Measurements from ENCODE around the gene SH3BGRL. TPM values are rescaled to one million over a fixed set of nuclear protein-coding genes. Genes with fewer than 3 reads are reported as not detected.
A peak's percentile ranks its signal among the peaks of the same experiment; 100 is the strongest.

Gene SH3BGRL
- total RNA-seq, 1 donor from 2014 or later: 50.5 TPM

DNA sequence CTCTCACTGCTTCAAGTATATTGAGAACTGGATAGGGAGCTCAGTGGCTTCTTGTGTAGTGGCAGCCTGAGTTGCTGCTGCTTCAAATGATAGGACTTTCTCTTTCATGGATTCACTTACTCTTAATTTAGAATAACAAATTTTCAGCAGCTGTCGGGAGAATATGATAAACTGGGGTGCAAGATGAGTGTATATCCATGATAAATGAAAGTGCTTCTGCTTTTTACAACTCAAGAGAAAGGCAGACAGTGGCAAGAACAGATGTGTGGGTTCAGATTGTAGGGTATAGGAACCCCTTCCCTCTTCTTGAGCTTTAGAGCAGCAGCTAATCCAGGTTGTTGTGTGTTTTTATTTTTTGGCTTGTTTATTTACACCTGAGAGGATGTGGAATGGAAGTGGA lies 1.0 kb downstream of the SH3BGRL start:
- no peak for DNase-seq (ENCODE audit: low read depth)
- peak overlapping the region; percentile 84 for H3K4me3 ChIP-seq (ENCODE audit: low read depth, low read length)
- TF ChIP-seq CTCF (conservative IDR thresholded peaks at IDR 0.05; ENCODE audit: low read depth, low read length): no peak

DNA sequence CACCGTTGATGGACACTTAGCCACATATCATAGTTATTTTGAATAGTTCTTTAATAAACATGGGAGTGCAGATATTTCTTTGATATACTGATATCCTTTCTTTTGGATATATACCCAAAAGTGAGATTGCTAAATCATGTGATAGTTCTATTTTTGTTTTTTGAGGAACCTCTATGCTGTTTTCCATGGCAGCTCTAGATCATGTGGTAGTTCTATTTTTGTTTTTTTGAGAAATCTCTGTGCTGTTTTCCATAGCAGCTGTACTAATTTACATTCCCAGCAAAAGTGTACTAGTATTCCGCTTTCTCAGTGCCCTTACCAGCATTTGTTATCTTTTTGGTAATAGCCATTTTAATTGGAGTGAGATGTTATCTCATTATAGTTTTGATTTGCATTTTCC lies 3.6 kb downstream of the SH3BGRL start:
- DNase-seq (ENCODE audit: low read depth): no peak
- TF ChIP-seq CTCF (conservative IDR thresholded peaks at IDR 0.05; ENCODE audit: low read depth, low read length): no peak
- H3K4me3 ChIP-seq (ENCODE audit: low read depth, low read length): no peak overlapping the region

DNA sequence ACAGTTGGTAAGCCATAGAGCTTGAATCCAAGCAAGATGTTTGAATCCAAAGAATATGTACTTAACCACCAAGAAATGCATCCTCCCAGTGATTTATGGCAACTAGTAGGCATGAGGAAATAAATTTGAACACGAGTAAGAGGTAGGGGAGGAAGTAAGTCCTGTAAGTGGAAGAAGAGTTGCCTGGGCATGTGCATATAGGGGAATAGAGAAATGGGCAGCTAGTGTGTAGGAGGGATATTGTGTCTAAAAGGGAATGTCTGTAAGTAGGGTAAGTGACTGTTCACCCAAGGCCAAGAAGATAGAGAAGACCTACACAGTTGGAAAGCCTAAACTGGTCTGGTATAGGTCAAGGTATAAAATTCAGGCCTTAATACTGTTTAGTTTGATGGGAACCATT lies 4.6 kb downstream of the SH3BGRL start:
- H3K4me3 ChIP-seq (ENCODE audit: low read depth, low read length): no peak overlapping the region
- DNase-seq (ENCODE audit: low read depth): no peak
- TF ChIP-seq CTCF (conservative IDR thresholded peaks at IDR 0.05; ENCODE audit: low read depth, low read length): no peak

DNA sequence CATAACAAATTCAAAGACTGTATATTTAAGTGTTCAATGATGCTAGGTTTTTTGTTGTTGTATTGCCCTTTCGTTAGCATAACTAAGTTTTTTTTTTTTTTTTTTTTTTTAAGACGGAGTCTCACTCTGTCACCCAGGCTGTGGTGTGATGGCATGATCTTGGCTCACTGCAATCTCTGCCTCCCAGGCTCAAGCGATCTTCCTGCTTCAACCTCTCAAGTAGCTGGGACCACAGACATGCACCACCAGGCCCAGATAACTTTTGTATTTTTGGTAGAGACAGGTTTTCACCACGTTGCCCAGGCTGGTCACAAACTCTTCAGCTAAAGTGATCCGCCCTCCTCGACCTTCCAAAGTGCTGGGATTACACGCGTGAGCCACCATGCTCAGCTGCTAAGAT lies 7.0 kb downstream of the SH3BGRL start:
- TF ChIP-seq CTCF (conservative IDR thresholded peaks at IDR 0.05; ENCODE audit: low read depth, low read length): no peak
- DNase-seq (ENCODE audit: low read depth): no peak
- H3K4me3 ChIP-seq (ENCODE audit: low read depth, low read length): no peak overlapping the region

GRCh38 chrX:81215685-81216084 lies 13.8 kb downstream of the SH3BGRL start:
- DNase-seq (ENCODE audit: low read depth): no peak
- no peak for TF ChIP-seq CTCF (conservative IDR thresholded peaks at IDR 0.05; ENCODE audit: low read depth, low read length)

DNA sequence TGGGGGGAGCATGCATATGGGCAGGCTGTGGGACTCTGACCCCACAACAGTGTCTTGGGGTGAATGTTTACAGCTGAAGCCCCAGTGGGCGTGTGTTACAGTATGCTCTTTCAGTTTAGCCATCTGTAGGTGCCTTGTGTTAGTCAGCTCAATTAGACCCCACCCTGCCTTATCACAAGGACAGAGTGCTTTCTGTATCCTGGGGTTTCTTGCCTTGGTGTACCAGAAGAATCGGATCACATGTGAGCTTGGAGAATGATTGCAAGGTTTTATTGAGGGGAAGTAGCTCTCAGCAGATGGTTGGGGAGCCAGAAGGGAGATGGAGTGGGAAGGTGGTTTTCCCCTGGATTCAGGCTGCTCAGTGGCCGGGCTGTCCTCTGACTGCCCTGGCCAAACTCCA lies 27.3 kb downstream of the SH3BGRL start:
- DNase-seq (ENCODE audit: low read depth): no peak
- no peak for TF ChIP-seq CTCF (conservative IDR thresholded peaks at IDR 0.05; ENCODE audit: low read depth, low read length)
- H3K4me3 ChIP-seq (ENCODE audit: low read depth, low read length): no peak overlapping the region

More at GRCh38 chrX:81215685-81216084, 13.8 kb downstream of the SH3BGRL start:
- H3K4me3 ChIP-seq (ENCODE audit: low read depth, low read length): no peak overlapping the region

GRCh38 chrX:81229901-81230300 lies 28.0 kb downstream of the SH3BGRL start:
- no peak overlapping the region for H3K4me3 ChIP-seq (ENCODE audit: low read depth, low read length)
- no peak for TF ChIP-seq CTCF (conservative IDR thresholded peaks at IDR 0.05; ENCODE audit: low read depth, low read length)
- no peak for DNase-seq (ENCODE audit: low read depth)
